Osteoblast (primary cell): ENCODE results near the gene GNAQ. TPM values are rescaled to one million over a fixed set of nuclear protein-coding genes. Genes with fewer than 3 reads are reported as not detected.

Source experiments
- DNase-seq: peaks from one replicate; pipeline ENCODE4 v3.0.0; 2011; ENCODE audit warnings: low spot score, mixed read lengths; ENCODE audit not compliant: insufficient read length; ENCODE audit errors: missing footprints
- H2AFZ ChIP-seq: 2 replicates; pipeline ENCODE4 v1.6.0; 2011; ENCODE audit warnings: mild to moderate bottlenecking, low read length
- H3K27ac ChIP-seq: 2 replicates; pipeline ENCODE4 v1.5.1; 2011; ENCODE audit warnings: mild to moderate bottlenecking, low read depth, low read length, moderate library complexity
- H3K27me3 ChIP-seq: 2 replicates; pipeline ENCODE4 v1.6.0; 2012; ENCODE audit warnings: mild to moderate bottlenecking, control low read depth, inconsistent platforms, low read length, moderate library complexity; ENCODE audit not compliant: insufficient read depth
- H3K36me3 ChIP-seq: 2 replicates; pipeline ENCODE4 v1.5.1; 2011; ENCODE audit warnings: mild to moderate bottlenecking, low read length, control low read depth, moderate library complexity; ENCODE audit not compliant: insufficient read depth
- H3K4me1 ChIP-seq: 2 replicates; pipeline ENCODE4 v1.5.1; 2011; ENCODE audit warnings: mild to moderate bottlenecking, low read length, control low read depth, moderate library complexity; ENCODE audit not compliant: insufficient read depth
- H3K4me2 ChIP-seq: 2 replicates; pipeline ENCODE4 v1.6.0; 2011; ENCODE audit warnings: mild to moderate bottlenecking, low read length; ENCODE audit not compliant: insufficient read depth
- H3K4me3 ChIP-seq: fragments of 200-600 bp; sonication (generic); 3 replicates; pipeline ENCODE4 v1.5.1; 2012; ENCODE audit warnings: mild to moderate bottlenecking, low read length, inconsistent platforms; ENCODE audit not compliant: insufficient read depth
- H3K79me2 ChIP-seq: 2 replicates; pipeline ENCODE4 v1.6.0; 2012; ENCODE audit warnings: mild to moderate bottlenecking, low read length, control low read depth, inconsistent platforms; ENCODE audit not compliant: insufficient read depth
- H3K9me3 ChIP-seq: 2 replicates; pipeline ENCODE4 v1.5.1; 2011; ENCODE audit warnings: low read depth, low read length, control low read depth
- H4K20me1 ChIP-seq: 2 replicates; pipeline ENCODE4 v1.6.0; 2012; ENCODE audit warnings: mild to moderate bottlenecking, low read length, control low read depth; ENCODE audit not compliant: insufficient read depth
- total RNA-seq: library from RNA; depleted of rRNA; stranded (reverse); fragments of >200 nt; gene quantifications from 2 replicates; pipeline ENCODE4 v1.2.3, GENCODE V29; 2012
- TF ChIP-seq, protein P1 (sequence below): IDR thresholded peaks from 2 replicates; pipeline ENCODE4 v1.5.1; 2011; ENCODE audit warnings: mild to moderate bottlenecking, low read depth, low read length, moderate library complexity; ENCODE audit errors: extremely low read depth

The GNAQ gene
- total RNA-seq, 1 donor, result 64.8 TPM

DNA sequence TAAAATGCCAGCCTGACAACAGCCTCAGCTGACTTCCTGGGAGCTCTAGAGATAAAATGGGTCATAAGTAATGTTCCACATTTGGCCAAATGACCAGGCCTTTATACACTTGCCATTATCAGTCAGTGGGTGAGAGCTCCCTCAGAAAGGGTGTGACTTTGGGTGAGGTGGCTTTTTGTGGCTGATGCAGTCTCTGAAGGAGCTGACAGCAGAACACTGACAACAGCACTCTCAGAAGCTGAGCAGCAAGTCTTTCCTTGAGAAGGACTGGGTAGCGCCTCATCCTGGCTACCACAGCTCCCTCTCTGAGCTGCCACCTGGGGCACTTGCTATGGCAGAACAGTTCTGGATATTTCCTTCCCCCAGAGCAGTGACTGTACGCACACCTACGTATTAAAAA lies 22.0 kb upstream of the GNAQ start:
- Histone ChIP-seq H3K9me3 (no peaks in the 10 kb centered on the region), H3K36me3 (no peaks in the 10 kb centered on the region), H3K27ac (no peak overlapping the region), H3K4me3 (no peak overlapping the region), H2AFZ (no peak overlapping the region), H3K79me2 (no peaks in the 10 kb centered on the region), H3K4me2 (no peak overlapping the region), H3K4me1 (no peaks in the 10 kb centered on the region), H3K27me3 (peaks cover 11% of the 10 kb centered on the region), H4K20me1 (no peaks in the 10 kb centered on the region)
- TF ChIP-seq, protein P1, sequence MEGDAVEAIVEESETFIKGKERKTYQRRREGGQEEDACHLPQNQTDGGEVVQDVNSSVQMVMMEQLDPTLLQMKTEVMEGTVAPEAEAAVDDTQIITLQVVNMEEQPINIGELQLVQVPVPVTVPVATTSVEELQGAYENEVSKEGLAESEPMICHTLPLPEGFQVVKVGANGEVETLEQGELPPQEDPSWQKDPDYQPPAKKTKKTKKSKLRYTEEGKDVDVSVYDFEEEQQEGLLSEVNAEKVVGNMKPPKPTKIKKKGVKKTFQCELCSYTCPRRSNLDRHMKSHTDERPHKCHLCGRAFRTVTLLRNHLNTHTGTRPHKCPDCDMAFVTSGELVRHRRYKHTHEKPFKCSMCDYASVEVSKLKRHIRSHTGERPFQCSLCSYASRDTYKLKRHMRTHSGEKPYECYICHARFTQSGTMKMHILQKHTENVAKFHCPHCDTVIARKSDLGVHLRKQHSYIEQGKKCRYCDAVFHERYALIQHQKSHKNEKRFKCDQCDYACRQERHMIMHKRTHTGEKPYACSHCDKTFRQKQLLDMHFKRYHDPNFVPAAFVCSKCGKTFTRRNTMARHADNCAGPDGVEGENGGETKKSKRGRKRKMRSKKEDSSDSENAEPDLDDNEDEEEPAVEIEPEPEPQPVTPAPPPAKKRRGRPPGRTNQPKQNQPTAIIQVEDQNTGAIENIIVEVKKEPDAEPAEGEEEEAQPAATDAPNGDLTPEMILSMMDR, result no peak
- no peak for DNase-seq

DNA sequence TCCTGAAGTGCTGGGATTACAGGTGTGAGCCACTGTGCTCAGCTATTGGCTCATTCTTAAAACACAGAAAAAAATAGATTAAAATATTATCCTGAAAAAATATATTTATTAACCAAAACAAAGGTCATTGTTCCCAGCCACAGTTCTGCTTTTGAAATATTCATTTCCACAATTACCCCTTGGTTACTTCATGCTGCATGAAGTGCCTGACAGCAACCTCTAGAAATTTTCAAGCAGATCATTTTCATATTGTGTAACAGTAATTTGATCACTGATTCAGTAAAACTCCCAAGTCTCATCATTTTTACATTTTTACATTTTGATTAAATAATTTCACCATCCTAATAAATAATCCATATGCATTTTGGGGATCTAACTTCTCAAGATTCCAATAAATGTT lies 18.8 kb upstream of the GNAQ start:
- Histone ChIP-seq H3K36me3 (no peaks in the 10 kb centered on the region), H3K79me2 (no peaks in the 10 kb centered on the region), H3K9me3 (no peaks in the 10 kb centered on the region), H3K27me3 (peaks cover 19% of the 10 kb centered on the region), H2AFZ (no peak overlapping the region), H3K27ac (no peak overlapping the region), H4K20me1 (no peaks in the 10 kb centered on the region), H3K4me1 (no peaks in the 10 kb centered on the region), H3K4me2 (no peak overlapping the region), H3K4me3 (no peak overlapping the region)
- no peak for DNase-seq
- TF ChIP-seq, protein P1, result no peak

DNA sequence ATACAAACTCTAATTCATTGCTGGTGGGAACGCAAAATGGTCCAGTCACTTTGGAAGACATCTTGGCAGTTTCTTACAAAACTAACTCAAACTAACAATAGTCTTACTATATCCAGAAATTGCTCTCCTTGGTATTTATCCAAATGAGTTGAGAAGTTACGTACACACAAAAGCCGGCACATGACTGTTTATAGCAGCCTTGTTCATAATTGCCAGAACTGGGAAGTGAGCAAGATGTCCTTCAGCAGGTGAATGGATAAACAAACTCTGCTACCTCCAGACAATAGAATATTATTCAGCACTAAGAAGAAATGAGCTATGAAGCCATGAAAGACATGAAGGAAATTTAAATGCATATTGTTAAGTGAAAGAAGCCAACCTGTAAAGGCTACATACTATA lies 17.9 kb upstream of the GNAQ start:
- Histone ChIP-seq H3K27ac (no peak overlapping the region), H3K4me1 (no peaks in the 10 kb centered on the region), H3K27me3 (peaks cover 22% of the 10 kb centered on the region), H2AFZ (no peak overlapping the region), H3K79me2 (no peaks in the 10 kb centered on the region), H3K9me3 (no peaks in the 10 kb centered on the region), H3K36me3 (no peaks in the 10 kb centered on the region), H3K4me2 (no peak overlapping the region), H4K20me1 (no peaks in the 10 kb centered on the region), H3K4me3 (no peak overlapping the region)
- no peak for DNase-seq
- TF ChIP-seq, protein P1, result no peak

DNA sequence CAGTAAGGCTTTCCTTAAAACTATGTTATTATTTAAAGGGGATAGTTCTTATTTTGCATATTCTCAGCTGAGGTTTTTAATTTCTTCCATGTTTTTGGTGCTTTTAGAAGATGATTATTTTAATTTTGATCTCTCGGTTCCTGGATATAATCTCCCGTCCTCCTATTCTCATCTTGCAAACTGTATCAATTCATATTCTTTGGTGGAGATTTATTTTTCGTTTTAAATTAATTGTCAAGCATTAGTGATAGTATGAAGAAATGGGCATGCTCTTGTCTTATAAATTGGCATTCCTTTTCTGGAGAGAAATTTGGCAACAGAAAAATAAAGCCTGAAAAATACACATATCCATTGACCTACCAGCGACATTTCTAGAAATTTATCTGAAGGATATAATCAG lies 15.5 kb upstream of the GNAQ start:
- Histone ChIP-seq H3K9me3 (no peaks in the 10 kb centered on the region), H3K4me3 (no peak overlapping the region), H3K4me2 (no peak overlapping the region), H4K20me1 (no peaks in the 10 kb centered on the region), H3K36me3 (no peaks in the 10 kb centered on the region), H3K27ac (no peak overlapping the region), H3K27me3 (peaks cover 26% of the 10 kb centered on the region), H3K4me1 (no peaks in the 10 kb centered on the region), H3K79me2 (no peaks in the 10 kb centered on the region), H2AFZ (no peak overlapping the region)
- DNase-seq, result no peak
- TF ChIP-seq, protein P1, result no peak
